ENCODE results near the gene TMEM229A.
"Not testable (repeated sequence)": the region's sequence is repeated elsewhere in the genome, so short reads cannot be mapped to it uniquely, and the experiment has no call there.

Gene TMEM229A

GRCh38 chr7:124027236-124027635 lies 5.6 kb downstream of the TMEM229A start:
- Histone ChIP-seq H3K79me2 (ENCODE audit: insufficient read depth, low read length) (no peaks in the 10 kb centered on the region), H3K4me2 (ENCODE audit: low read depth, low read length, poor library complexity, severe bottlenecking) (no peak overlapping the region), H3K9me3 (ENCODE audit: insufficient read depth, low read depth, low read length) (no peaks in the 10 kb centered on the region), H2AFZ (ENCODE audit: low read length) (no peak overlapping the region), H3F3A (ENCODE audit: low read depth) (no peaks in the 10 kb centered on the region), H4K20me1 (ENCODE audit: insufficient read depth, low read length, poor library complexity, severe bottlenecking) (no peaks in the 10 kb centered on the region), H3K4me1 (ENCODE audit: insufficient read depth, low read length, poor library complexity, severe bottlenecking) (no peaks in the 10 kb centered on the region), H3K36me3 (ENCODE audit: insufficient read depth, low read length) (no peaks in the 10 kb centered on the region), H3K9me2 (replicated peaks; ENCODE audit: low read depth, low read length) (no peaks in the 10 kb centered on the region), H3K27me3 (ENCODE audit: insufficient read depth, low read length, poor library complexity, severe bottlenecking) (no peaks in the 10 kb centered on the region), H3K9ac (ENCODE audit: low read depth, low read length, poor library complexity, severe bottlenecking) (no peak overlapping the region), H3K4me3 (ENCODE audit: low read length, poor library complexity, severe bottlenecking) (no peak overlapping the region)
- no peak for TF ChIP-seq EZH2phosphoT487 (IDR thresholded peaks at IDR 0.05; ENCODE audit: borderline replicate concordance)
- TF ChIP-seq CTCF (conservative IDR thresholded peaks at IDR 0.05; ENCODE audit: low read length) = no peak

- H3K27me3 ChIP-seq (ENCODE audit: insufficient read depth, low read length, poor library complexity, severe bottlenecking); H3K4me2 ChIP-seq (ENCODE audit: low read depth, low read length, poor library complexity, severe bottlenecking); H3K36me3 ChIP-seq (ENCODE audit: insufficient read depth, low read length); H3K4me3 ChIP-seq (ENCODE audit: low read length, poor library complexity, severe bottlenecking); H3K9me3 ChIP-seq (ENCODE audit: insufficient read depth, low read depth, low read length); H3K79me2 ChIP-seq (ENCODE audit: insufficient read depth, low read length); H4K20me1 ChIP-seq (ENCODE audit: insufficient read depth, low read length, poor library complexity, severe bottlenecking); H2AFZ ChIP-seq (ENCODE audit: low read length); H3K9ac ChIP-seq (ENCODE audit: low read depth, low read length, poor library complexity, severe bottlenecking); H3K4me1 ChIP-seq (ENCODE audit: insufficient read depth, low read length, poor library complexity, severe bottlenecking); H3K9me2 ChIP-seq (replicated peaks; ENCODE audit: low read depth, low read length); H3F3A ChIP-seq (ENCODE audit: low read depth): not testable (repeated sequence)
Observed at GRCh38 chr7:124024329-124024728, 8.5 kb downstream of the TMEM229A start.

GRCh38 chr7:124022551-124022950 lies 10.3 kb downstream of the TMEM229A start:
- Histone ChIP-seq H3K4me3 (ENCODE audit: low read length, poor library complexity, severe bottlenecking) (no peak overlapping the region), H3K27me3 (ENCODE audit: insufficient read depth, low read length, poor library complexity, severe bottlenecking) (no peaks in the 10 kb centered on the region), H3K9me2 (replicated peaks; ENCODE audit: low read depth, low read length) (no peaks in the 10 kb centered on the region), H3K4me1 (ENCODE audit: insufficient read depth, low read length, poor library complexity, severe bottlenecking) (no peaks in the 10 kb centered on the region), H3K9me3 (ENCODE audit: insufficient read depth, low read depth, low read length) (no peaks in the 10 kb centered on the region), H4K20me1 (ENCODE audit: insufficient read depth, low read length, poor library complexity, severe bottlenecking) (no peaks in the 10 kb centered on the region), H3K79me2 (ENCODE audit: insufficient read depth, low read length) (no peaks in the 10 kb centered on the region), H3K36me3 (ENCODE audit: insufficient read depth, low read length) (no peaks in the 10 kb centered on the region), H3F3A (ENCODE audit: low read depth) (no peaks in the 10 kb centered on the region), H2AFZ (ENCODE audit: low read length) (no peak overlapping the region), H3K9ac (ENCODE audit: low read depth, low read length, poor library complexity, severe bottlenecking) (no peak overlapping the region), H3K4me2 (ENCODE audit: low read depth, low read length, poor library complexity, severe bottlenecking) (no peak overlapping the region)
- TF ChIP-seq EZH2phosphoT487 (IDR thresholded peaks at IDR 0.05; ENCODE audit: borderline replicate concordance) = no peak
- TF ChIP-seq CTCF (conservative IDR thresholded peaks at IDR 0.05; ENCODE audit: low read length) = no peak

- Histone ChIP-seq H3K27me3 (ENCODE audit: insufficient read depth, low read length, poor library complexity, severe bottlenecking) (no peaks in the 10 kb centered on the region), H3F3A (ENCODE audit: low read depth) (no peaks in the 10 kb centered on the region)
- no peak for TF ChIP-seq CTCF (conservative IDR thresholded peaks at IDR 0.05; ENCODE audit: low read length)
- TF ChIP-seq EZH2phosphoT487 (IDR thresholded peaks at IDR 0.05; ENCODE audit: borderline replicate concordance) = no peak
Observed at GRCh38 chr7:124020060-124020459, 12.8 kb downstream of the TMEM229A start.

More at GRCh38 chr7:124020060-124020459, 12.8 kb downstream of the TMEM229A start:
- no peaks in the 10 kb centered on the region for H3K9me3 ChIP-seq (ENCODE audit: insufficient read depth, low read depth, low read length)
- H2AFZ ChIP-seq (ENCODE audit: low read length) = no peak overlapping the region
- H3K9me2 ChIP-seq (replicated peaks; ENCODE audit: low read depth, low read length) = no peaks in the 10 kb centered on the region
- no peaks in the 10 kb centered on the region for H4K20me1 ChIP-seq (ENCODE audit: insufficient read depth, low read length, poor library complexity, severe bottlenecking)
- no peak overlapping the region for H3K4me3 ChIP-seq (ENCODE audit: low read length, poor library complexity, severe bottlenecking)
- H3K79me2 ChIP-seq (ENCODE audit: insufficient read depth, low read length) = no peaks in the 10 kb centered on the region
- H3K4me2 ChIP-seq (ENCODE audit: low read depth, low read length, poor library complexity, severe bottlenecking) = no peak overlapping the region
- no peak overlapping the region for H3K9ac ChIP-seq (ENCODE audit: low read depth, low read length, poor library complexity, severe bottlenecking)
- no peaks in the 10 kb centered on the region for H3K4me1 ChIP-seq (ENCODE audit: insufficient read depth, low read length, poor library complexity, severe bottlenecking)
- no peaks in the 10 kb centered on the region for H3K36me3 ChIP-seq (ENCODE audit: insufficient read depth, low read length)
